ACC112 (cell line): Measurements from ENCODE around the gene SMURF2.
"Not testable (repeated sequence)": the region's sequence is repeated elsewhere in the genome, so short reads cannot be mapped to it uniquely, and the experiment has no call there.

Experiments
- H2AFZ ChIP-seq: fragments of 200-600 bp; sonication (generic); one replicate; pipeline ENCODE4 v1.6.0; 2017; ENCODE audit warnings: antibody characterized with exemption, low read length; ENCODE audit not compliant: unreplicated experiment
- H3K27ac ChIP-seq: fragments of 200-600 bp; sonication (generic); 2 replicates; pipeline ENCODE4 v1.5.1; 2014; ENCODE audit warnings: low read depth, mild to moderate bottlenecking, antibody characterized with exemption, low read length, moderate library complexity
- H3K27me3 ChIP-seq: fragments of 200-600 bp; sonication (generic); 2 replicates; pipeline ENCODE4 v1.6.1; 2014; ENCODE audit warnings: mild to moderate bottlenecking, antibody characterized with exemption, low read length, moderate library complexity, mixed read lengths; ENCODE audit not compliant: insufficient read depth
- H3K36me3 ChIP-seq: fragments of 200-600 bp; sonication (generic); 2 replicates; pipeline ENCODE4 v1.6.1; 2016; ENCODE audit warnings: mild to moderate bottlenecking, antibody characterized with exemption, low read length, moderate library complexity, mixed read lengths; ENCODE audit not compliant: insufficient read depth
- H3K4me1 ChIP-seq: fragments of 200-600 bp; sonication (generic); one replicate; pipeline ENCODE4 v1.6.1; 2016; ENCODE audit warnings: low read length, mixed read lengths; ENCODE audit not compliant: insufficient read depth, unreplicated experiment, control insufficient read depth
- H3K4me3 ChIP-seq: fragments of 200-600 bp; sonication (generic); 2 replicates; pipeline ENCODE4 v1.5.1; 2014; ENCODE audit warnings: mild to moderate bottlenecking, low read depth, low read length
- H3K79me2 ChIP-seq: fragments of 200-600 bp; sonication (generic); one replicate; pipeline ENCODE4 v1.6.0; 2016; ENCODE audit warnings: low read length; ENCODE audit not compliant: control insufficient read depth, unreplicated experiment, insufficient read depth

The SMURF2 gene

DNA sequence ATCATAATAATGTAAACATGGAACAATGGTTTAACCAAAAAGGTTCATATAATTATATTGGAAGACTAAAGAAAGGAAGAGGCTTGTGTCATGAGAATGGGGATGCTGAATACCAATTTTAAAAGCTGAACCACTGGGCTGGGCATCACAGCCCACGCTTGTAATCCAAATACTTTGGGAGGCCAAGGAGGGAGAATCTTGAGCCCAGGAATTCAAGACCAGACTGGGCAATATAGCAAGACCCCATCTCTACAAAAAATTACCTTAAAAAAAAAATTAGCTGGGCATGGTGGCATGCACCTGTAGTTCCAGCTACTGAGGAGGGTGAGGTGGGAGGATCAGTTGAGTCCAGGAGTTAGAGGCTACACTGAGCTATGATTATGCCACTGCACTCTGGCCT is 65.1 kb downstream of the SMURF2 start:
- peaks cover 9% of the 10 kb centered on the region for H3K4me1 ChIP-seq
- H3K36me3 ChIP-seq = peaks cover 33% of the 10 kb centered on the region
- H3K27me3 ChIP-seq = no peaks in the 10 kb centered on the region
- H3K4me3 ChIP-seq = no peak overlapping the region
- no peak overlapping the region for H2AFZ ChIP-seq
- peaks cover 65% of the 10 kb centered on the region for H3K79me2 ChIP-seq
- no peak overlapping the region for H3K27ac ChIP-seq

DNA sequence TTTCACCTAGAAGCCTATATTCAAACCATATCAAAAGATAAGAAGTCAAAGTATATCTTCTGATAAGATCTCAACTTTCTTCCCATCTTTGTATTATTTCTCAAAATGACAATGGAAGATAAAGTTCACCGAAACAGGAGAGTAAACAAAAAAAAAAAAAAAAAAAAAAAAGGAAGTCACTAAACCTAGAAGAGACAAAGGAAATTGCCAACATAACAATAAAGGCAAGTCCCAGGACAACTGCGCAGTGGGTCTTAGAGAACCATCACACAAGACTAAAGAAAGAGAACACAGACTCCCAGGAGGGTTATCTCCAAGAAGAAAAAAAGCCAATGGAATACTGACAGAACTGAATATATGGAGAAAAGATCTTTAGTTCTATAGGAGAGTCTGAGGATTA is 65.7 kb downstream of the SMURF2 start:
- Histone ChIP-seq H2AFZ (no peak overlapping the region), H3K4me1 (peaks cover 9% of the 10 kb centered on the region), H3K27me3 (no peaks in the 10 kb centered on the region), H3K79me2 (peaks cover 64% of the 10 kb centered on the region), H3K4me3 (no peak overlapping the region), H3K27ac (no peak overlapping the region), H3K36me3 (peaks cover 38% of the 10 kb centered on the region)

DNA sequence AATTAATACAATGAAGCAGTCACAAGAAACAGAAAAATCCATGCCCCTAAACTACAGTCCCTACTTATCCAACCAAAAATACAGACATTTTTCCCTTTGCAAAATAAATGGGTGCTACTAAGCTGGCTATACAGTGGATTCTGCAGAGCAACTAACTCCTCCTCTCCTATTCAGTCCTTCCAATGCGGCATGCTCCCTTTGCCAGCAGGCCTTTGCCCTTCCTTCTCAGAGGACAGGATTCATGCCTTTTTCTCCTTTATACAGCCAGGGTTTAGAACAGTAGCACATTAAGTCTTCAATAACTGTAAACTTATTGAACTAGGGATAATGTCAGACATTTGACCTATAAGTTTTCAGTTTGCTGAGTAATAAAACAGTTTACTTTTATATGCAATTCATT is 70.2 kb downstream of the SMURF2 start:
- Histone ChIP-seq H3K4me3 (no peak overlapping the region), H3K36me3 (peaks cover 49% of the 10 kb centered on the region), H2AFZ (no peak overlapping the region), H3K79me2 (peaks cover 45% of the 10 kb centered on the region), H3K4me1 (no peaks in the 10 kb centered on the region), H3K27ac (no peak overlapping the region), H3K27me3 (no peaks in the 10 kb centered on the region)

DNA sequence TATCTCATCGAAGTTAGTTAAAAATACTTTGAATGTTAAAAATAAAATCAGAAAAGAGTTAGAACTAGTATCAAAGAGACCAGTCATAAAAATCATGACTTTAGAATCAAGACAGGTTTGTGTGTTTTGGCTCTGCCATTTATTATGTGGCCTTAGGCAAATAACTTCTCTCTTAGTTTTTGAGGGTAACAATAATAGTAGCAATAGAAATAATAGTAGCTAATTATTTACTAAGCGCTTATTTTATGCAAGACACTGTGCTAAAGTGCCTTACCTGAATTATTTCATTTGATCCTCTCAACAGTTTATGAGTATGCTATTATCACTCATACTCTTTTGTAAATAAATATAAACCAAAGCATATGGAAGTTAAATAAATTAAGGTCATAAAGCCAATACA is 77.0 kb downstream of the SMURF2 start:
- Histone ChIP-seq H3K4me3 (no peak overlapping the region), H3K4me1 (peaks cover 11% of the 10 kb centered on the region), H3K27ac (no peak overlapping the region), H2AFZ (no peak overlapping the region), H3K27me3 (no peaks in the 10 kb centered on the region), H3K36me3 (peaks cover 39% of the 10 kb centered on the region), H3K79me2 (peaks cover 9% of the 10 kb centered on the region)

DNA sequence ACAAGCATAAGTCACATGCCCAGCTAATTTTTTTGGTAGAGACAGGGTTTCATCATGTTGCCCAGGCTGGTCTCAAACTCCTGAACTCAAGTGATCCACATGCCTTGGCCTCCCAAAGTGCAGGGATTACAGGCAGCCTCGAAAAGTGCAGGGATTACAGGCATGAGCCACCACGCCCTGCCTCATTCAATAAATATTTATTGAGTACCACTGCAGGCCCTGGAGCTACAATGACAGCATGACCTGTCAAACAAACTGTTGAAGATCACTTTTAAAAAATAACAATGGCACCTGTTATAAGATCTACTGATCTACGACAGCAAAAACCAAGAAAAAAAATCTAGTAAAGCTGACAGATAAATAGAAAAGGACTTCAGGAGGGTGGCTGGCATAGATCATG is 79.1 kb downstream of the SMURF2 start:
- peaks cover 45% of the 10 kb centered on the region for H3K36me3 ChIP-seq
- peaks cover 11% of the 10 kb centered on the region for H3K4me1 ChIP-seq
- H3K79me2 ChIP-seq = peaks cover 19% of the 10 kb centered on the region
- no peak overlapping the region for H3K4me3 ChIP-seq
- no peaks in the 10 kb centered on the region for H3K27me3 ChIP-seq
- H2AFZ ChIP-seq = no peak overlapping the region
- no peak overlapping the region for H3K27ac ChIP-seq

DNA sequence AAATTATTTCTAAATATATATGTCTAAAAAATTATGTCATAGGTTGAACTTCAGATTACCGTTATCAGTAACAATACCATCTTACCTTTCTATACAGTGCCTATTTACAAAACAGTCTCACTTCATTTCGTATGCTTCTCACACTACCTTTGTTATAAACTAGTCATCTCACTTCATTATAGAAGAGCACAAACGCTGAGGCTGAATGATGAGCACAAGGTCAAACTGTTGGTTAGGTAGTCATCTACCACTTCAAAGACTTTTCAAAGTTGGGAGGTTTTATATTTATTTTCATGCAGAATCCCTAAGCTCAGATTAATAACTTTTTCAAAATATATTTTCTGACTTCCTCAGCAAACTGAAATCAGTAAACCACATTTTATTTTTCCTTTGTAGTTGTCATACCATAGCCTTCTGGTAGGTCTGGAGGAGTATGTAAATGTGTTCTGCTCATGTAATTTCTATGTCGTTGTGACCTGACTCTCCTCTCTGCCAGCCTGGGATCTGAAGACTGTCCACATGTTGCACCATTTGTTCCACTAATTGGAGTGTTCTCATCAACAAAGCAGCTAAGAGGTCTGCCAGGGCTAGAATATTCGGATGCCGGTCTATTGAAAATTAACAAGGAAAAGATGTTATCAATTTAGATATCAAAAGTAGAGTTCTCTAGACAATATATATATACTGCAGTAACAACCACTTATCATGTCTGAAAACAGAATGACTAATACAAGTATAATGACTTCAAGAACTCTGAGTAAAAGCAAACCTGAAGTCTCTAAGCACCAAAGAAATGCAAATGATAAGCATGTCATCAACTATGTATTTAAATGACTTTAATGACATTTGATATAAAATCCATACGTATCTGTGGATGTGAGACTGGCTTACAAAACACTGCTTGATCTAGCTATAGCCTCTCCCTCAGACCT is 81.5 kb downstream of the SMURF2 start:
- peaks cover 11% of the 10 kb centered on the region for H3K4me1 ChIP-seq
- peak overlapping the region; percentile 46; the same call in 1 of the 2 replicates for H3K27ac ChIP-seq
- H2AFZ ChIP-seq = no peak overlapping the region
- peaks cover 43% of the 10 kb centered on the region for H3K36me3 ChIP-seq
- H3K4me3 ChIP-seq = no peak overlapping the region
- H3K27me3 ChIP-seq = no peaks in the 10 kb centered on the region
- H3K79me2 ChIP-seq = peaks cover 14% of the 10 kb centered on the region

DNA sequence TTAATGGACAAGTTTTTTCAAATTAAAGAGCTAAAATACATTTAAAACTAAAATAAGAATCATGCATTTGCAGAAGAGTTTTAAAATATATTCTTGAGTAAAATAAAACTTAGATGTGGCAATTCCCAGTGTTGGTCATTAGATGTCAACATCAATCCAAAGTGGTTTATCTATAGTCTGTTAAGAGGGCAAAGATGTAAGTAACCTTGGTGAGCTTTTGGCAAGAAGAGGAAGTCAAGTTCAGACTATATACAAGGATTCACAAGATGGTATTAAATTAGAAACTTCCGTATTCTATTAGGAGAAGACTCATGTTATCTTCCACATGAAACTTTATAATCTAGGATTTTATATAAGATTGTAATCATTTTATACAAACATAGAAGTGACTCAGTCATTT is 82.2 kb downstream of the SMURF2 start:
- H3K27me3 ChIP-seq = no peaks in the 10 kb centered on the region
- peaks cover 14% of the 10 kb centered on the region for H3K79me2 ChIP-seq
- no peak overlapping the region for H2AFZ ChIP-seq
- peaks cover 11% of the 10 kb centered on the region for H3K4me1 ChIP-seq
- peaks cover 43% of the 10 kb centered on the region for H3K36me3 ChIP-seq
- no peak overlapping the region; the same call in 1 of the 2 replicates for H3K27ac ChIP-seq
- no peak overlapping the region for H3K4me3 ChIP-seq

DNA sequence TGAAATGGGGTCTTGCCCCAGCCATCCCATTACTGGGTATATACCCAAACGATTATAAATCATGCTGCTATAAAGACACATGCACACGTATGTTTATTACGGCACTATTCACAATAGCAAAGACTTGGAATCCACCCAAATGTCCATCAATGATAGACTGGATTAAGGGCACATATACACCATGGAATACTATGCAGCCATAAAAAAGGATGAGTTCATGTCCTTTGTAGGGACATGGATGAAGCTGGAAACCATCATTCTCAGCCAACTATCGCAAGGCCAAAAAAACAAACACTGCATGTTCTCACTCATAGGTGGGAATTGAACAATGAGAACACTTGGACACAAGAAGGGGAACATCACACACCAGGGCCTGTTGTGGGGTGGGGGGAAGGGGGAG is 85.1 kb downstream of the SMURF2 start:
- peaks cover 12% of the 10 kb centered on the region for H3K79me2 ChIP-seq
- not testable (repeated sequence) for H3K27ac ChIP-seq, H3K4me3 ChIP-seq, H3K27me3 ChIP-seq, H2AFZ ChIP-seq
- peaks cover 31% of the 10 kb centered on the region for H3K36me3 ChIP-seq
- H3K4me1 ChIP-seq = peaks cover 28% of the 10 kb centered on the region

DNA sequence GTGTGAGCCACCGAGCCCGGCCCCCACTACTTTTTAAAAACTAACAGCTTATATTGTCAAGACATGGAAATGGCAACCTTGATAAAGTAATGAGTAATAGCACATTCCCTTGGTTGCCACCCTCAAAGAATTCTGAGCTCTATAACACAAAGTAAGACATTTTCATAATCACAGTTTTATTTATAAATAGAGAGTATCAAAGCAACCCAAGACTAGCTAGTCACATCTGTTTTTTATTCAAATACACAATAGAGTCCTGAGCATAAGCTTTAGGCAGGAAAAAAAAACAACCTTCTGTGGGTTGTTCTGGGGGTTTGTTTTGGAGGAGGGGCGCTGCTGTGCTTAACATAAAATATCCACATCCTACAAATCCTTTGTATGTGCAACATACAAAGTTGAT is 86.7 kb downstream of the SMURF2 start:
- Histone ChIP-seq H3K36me3 (peaks cover 30% of the 10 kb centered on the region), H3K4me1 (peaks cover 18% of the 10 kb centered on the region), H3K27me3 (no peaks in the 10 kb centered on the region), H3K4me3 (no peak overlapping the region), H2AFZ (no peak overlapping the region), H3K79me2 (peaks cover 11% of the 10 kb centered on the region), H3K27ac (0 out of 2 replicates have a peak overlapping the region, but pooled peaks have one; percentile 0)

DNA sequence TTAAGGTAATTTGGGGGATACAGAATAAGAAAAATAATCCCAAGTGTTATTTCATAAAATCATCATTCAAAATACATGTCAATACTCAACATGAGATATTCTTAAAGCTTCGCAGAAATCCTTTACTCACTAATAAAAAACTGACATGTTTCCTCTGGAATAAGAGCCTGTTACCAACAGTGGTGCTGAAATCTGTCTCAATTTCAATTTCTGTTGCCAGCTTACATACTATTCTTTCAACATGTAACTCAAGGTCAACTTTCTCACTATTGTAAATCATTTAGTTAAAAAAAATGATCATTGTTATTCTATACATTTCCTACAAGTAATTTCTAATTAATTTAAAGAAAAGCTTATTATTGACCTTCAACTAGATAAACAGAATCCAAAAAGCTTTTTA is 87.5 kb downstream of the SMURF2 start:
- Histone ChIP-seq H3K36me3 (peaks cover 26% of the 10 kb centered on the region), H3K4me1 (peaks cover 17% of the 10 kb centered on the region), H3K27ac (no peak overlapping the region)

DNA sequence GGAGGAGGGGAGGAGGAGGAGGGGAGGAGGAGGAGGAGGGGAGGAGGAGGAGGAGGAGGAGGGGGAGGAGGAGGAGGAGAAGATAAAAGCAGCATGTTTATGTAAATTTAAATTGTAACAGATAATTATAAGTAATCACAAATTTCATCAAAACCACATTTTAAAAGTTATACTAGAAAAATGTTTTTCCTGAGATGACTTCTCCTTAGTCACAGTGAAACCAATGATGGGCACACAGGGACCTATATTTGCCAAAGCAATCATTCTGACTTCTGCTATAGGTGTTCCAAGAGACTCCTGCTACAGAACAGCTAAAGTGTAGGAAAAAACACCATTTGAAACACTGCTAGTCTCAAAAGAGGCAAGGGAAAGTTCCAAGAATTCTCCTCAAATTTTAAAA is 88.9 kb downstream of the SMURF2 start:
- Histone ChIP-seq H3K27ac (peak overlapping the region; percentile 68), H3K36me3 (peaks cover 22% of the 10 kb centered on the region; the same call in 1 of the 2 replicates), H3K4me3 (no peak overlapping the region), H3K79me2 (no peaks in the 10 kb centered on the region), H2AFZ (no peak overlapping the region), H3K27me3 (no peaks in the 10 kb centered on the region), H3K4me1 (peaks cover 17% of the 10 kb centered on the region)

More for the DNA sequence above, 87.5 kb downstream of the SMURF2 start:
- Histone ChIP-seq H3K27me3 (no peaks in the 10 kb centered on the region), H3K4me3 (no peak overlapping the region), H3K79me2 (peaks cover 7% of the 10 kb centered on the region), H2AFZ (no peak overlapping the region)
